HTERT RPE-1 (cell line): ENCODE measurements around the gene RTBDN.

Source experiments
- in situ Hi-C: fragments of 300-500 bp; cut with MboI; formaldehyde crosslinking; loops from 4 replicates; pipeline ENCODE4 v1.14.3; 2020; ENCODE audit warnings: low sequenced_read_pairs

The RTBDN gene

DNA sequence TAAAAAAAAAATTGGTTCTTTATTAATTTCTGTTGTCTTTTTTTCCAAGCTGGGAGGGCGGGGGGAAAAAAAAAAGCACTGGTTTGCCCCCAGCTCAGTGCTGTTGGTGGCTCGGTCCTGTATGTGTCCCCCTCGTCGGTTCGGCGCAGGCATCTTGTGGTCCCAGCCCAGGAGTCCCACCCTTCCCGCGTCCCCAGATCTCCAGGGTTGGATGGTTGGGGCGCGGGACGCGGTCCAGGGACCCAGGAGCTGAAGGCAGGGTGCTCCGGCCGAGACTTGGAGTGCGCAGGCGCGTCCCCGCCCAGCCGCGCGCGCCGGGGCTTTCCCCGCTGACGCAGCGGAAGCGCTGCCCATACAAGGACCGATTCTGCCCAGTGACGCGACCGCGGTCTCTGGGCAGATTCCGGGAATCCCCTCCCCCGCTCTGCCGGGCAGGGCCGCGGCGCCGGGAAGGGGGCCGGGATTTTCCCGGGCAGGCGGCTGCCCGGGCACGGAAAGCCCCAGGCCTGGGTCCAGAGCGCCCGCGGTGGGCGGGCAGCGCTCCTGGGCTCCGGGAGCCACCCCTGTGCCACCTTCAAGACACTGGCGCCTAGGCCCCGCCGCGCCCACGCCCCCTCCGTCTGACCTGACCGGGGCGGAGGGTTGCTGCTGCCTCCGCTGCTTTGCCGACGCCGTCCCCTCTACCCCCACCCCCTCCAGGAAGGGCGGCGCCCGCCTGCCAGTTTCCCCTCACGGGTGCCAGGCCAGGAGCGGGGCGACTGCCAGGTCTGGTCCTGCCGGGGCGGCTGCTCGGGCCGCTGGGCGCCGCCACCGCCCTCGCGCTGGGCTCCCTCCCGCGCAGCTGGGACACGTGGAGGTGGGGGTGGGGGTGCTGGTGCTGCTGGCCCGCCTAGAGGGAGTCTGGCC is 40.8 kb downstream of the RTBDN start:
- in situ Hi-C loops = no loop called here

DNA sequence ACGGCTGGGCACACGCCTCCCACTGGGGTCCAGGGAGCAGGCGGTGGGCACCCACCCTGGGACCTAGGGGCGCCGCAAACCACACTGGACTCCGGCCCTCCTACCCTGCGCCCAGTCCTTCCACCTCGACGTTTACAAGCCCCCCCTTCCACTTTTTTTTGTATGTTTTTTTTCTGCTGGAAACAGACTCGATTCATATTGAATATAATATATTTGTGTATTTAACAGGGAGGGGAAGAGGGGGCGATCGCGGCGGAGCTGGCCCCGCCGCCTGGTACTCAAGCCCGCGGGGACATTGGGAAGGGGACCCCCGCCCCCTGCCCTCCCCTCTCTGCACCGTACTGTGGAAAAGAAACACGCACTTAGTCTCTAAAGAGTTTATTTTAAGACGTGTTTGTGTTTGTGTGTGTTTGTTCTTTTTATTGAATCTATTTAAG is 41.5 kb downstream of the RTBDN start:
- in situ Hi-C loops = no loop called here

DNA sequence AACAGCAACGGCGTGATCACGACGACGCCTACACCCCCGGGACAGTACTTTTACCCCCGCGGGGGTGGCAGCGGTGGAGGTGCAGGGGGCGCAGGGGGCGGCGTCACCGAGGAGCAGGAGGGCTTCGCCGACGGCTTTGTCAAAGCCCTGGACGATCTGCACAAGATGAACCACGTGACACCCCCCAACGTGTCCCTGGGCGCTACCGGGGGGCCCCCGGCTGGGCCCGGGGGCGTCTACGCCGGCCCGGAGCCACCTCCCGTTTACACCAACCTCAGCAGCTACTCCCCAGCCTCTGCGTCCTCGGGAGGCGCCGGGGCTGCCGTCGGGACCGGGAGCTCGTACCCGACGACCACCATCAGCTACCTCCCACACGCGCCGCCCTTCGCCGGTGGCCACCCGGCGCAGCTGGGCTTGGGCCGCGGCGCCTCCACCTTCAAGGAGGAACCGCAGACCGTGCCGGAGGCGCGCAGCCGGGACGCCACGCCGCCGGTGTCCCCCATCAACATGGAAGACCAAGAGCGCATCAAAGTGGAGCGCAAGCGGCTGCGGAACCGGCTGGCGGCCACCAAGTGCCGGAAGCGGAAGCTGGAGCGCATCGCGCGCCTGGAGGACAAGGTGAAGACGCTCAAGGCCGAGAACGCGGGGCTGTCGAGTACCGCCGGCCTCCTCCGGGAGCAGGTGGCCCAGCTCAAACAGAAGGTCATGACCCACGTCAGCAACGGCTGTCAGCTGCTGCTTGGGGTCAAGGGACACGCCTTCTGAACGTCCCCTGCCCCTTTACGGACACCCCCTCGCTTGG is 42.1 kb downstream of the RTBDN start:
- in situ Hi-C loops = no loop called here

DNA sequence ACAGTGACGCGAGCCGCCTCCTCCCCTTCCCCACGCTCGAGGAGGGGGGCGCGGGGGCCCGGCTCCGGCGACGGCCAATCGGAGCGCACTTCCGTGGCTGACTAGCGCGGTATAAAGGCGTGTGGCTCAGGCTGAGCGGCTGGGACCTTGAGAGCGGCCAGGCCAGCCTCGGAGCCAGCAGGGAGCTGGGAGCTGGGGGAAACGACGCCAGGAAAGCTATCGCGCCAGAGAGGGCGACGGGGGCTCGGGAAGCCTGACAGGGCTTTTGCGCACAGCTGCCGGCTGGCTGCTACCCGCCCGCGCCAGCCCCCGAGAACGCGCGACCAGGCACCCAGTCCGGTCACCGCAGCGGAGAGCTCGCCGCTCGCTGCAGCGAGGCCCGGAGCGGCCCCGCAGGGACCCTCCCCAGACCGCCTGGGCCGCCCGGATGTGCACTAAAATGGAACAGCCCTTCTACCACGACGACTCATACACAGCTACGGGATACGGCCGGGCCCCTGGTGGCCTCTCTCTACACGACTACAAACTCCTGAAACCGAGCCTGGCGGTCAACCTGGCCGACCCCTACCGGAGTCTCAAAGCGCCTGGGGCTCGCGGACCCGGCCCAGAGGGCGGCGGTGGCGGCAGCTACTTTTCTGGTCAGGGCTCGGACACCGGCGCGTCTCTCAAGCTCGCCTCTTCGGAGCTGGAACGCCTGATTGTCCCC is 42.9 kb downstream of the RTBDN start, which contains the start of gene JUNB:
Gene JUNB, plus strand, starts transcription at position 142 of the 706 bp plus-strand sequence. Its CDS starts 286 bp downstream, at position 428.
- in situ Hi-C loops = no loop called here

DNA sequence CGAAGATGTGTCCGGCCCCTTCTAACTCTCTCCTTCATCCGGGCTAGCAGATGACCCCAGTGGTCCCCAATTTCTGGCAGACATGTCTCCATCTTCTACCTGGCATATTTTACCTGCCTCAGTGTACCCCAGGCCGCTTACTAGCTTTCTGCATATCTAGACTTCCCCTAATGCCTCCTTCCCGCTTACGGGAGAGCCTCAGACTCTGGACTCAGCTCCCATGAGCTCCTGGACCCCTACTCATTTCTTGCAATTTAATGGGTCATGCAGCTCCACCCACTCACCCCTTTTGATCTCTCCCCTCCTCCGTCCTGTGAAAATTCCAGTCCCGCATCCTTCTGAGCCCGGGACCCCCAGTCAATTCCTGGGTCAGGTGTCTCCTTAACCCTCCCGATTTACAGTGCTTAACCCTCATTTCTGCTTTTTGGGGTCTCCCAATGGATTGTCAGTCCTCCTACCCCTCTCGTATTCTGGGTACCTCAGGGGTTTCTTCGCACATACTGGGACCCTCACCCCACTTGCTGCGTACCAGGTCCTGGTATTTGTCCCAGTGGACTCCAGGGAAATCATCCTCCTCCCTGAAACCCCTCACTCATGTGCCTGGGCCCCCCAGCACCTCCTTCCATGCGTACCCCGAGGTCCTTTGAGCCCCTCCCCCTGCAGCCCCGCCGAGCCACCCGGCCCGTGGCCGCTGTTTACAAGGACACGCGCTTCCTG is 43.6 kb downstream of the RTBDN start:
- in situ Hi-C loops = no loop called here

DNA sequence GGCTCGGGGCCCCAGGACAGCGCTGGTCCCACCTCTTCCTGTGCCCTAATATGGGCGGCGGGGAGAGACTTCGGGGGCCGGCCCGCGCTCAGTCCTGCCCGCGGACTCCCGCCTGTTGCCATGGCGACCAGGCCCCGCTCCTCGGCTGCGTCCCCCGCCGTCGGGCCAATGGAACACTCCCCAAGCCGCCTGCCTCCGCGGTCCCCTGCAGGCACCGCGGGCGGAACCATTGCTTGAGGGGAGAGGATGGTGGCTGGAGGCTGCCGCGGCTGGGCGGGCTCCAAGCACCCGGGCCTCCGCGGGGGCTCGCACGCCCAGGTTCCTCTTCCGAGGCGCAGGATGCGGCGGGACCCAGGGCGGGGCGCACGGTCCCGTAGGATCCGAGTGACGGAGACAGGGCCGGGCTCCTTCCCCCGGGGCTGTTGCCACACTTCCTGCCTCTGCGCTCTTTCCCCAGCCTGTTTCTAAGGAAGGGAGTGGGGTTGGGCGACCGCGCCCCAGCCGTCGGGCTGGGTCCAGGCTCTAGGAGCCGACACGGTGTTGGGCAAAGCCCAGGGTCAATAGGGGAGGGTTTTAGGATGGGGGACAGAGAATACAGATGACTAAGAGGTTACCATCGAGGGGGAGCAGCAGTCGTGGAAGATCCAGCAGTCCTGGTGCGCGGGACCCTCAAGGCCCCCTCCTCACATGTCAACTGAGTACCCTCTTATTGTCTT is 44.3 kb downstream of the RTBDN start:
- in situ Hi-C loops = no loop called here

DNA sequence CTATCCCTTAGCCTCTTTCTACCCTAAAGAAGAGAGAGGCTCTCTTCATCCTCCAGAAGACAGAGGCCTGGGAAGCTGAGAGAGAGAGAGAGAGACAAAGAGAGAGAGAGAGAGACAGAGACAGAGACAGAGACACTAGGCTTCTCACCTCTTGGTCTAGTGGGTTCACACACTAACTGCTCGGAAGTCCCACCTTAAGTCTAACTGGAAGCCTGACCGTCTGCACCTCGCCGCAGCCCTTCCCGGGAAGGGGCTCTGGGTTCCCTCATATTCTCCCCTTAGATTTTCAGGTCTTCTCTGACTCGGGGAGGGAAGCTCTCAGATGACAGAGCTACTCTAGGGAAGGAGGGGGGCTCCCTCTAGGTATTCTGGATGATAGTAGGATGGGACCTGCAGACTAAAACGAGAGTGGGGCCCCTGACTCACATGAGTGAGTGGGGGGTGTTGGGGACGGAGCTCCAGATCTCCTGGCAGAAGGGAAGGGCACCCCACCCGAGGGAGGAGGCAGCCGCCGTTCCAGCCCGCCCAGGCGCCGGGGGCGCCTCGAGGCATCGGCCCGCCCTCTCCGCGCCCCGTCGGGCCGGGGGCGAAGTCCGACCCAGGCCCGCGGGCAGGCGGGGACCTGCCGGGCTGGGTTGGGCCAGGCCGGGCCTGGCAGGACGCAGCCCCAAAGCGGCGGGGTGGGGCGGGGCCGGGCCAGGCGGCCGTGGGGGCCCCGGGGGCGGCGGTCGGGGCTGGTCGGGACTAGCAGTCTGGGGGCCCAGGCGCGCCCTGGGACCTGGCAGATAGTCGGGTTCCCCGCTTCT is 45.1 kb downstream of the RTBDN start:
- in situ Hi-C loops = no loop called here

DNA sequence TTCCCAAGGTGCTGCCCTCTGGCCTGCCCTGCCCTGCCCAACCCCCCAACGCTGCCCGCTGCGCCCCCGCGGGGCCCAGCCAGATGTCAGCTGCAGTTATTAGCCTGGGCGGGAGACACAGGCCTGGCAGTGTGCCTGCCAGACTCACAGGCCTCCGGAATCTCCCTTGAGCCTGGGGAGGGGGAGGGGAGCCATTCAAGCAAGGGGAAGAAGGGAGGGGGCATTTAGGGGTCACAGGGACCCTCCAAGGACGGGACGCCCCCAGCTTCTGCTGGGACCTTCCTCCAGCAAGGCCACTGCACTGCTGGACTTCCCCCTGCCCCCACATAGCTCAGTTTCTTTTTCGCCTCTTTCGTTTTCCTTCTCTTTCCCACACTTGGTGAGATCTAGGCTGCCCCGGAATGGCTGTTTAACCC is 45.7 kb downstream of the RTBDN start:
- in situ Hi-C loops = no loop called here

DNA sequence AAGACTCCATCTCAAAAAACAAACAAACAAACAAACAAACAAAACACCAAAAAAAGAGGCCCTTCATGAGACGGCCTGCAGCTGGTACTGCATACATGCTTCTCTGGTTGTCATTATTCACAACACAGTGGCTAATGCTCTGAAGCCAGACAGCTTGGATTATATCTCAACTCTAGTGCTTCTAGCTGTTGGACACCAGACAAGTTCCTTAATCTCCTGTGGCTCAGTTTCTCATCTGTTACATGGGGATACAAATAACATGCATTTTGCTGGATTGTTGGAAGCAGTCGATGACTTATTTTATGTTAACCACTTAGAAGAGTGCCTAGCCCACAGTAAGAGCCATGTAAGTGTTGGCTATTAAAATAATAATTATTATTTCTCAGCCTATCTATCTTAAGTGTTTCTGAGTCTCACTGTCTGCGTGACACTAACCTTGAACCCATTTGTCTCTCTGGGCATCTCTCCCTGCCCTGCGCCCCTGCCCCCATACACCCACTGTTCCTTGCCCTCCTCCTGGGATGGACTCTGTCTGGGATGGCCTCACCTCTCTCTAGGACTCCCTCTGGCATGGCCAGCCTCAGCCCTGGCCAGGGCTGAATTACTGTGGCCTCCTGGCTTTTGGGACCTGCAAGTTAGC is 46.2 kb downstream of the RTBDN start:
- in situ Hi-C loops = no loop called here

DNA sequence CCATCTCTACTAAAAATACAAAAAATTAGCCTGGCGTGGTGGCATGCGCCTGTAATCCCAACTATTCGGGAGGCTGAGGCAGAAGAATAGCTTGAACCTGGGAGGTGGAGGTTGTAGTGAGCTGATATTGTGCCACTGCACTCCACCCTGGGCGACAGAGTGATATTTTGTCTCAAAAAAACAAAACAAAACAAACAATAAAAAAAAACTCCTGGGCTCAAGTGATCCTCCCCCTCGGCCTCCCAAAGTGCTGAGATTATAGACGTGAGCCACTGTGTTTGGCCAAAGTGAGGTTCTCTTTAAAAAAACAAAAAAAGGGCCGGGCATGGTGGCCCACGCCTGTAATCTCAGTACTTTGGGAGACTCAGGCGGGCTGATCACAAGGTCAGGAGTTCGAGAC is 46.9 kb downstream of the RTBDN start:
- in situ Hi-C loops = no loop called here

DNA sequence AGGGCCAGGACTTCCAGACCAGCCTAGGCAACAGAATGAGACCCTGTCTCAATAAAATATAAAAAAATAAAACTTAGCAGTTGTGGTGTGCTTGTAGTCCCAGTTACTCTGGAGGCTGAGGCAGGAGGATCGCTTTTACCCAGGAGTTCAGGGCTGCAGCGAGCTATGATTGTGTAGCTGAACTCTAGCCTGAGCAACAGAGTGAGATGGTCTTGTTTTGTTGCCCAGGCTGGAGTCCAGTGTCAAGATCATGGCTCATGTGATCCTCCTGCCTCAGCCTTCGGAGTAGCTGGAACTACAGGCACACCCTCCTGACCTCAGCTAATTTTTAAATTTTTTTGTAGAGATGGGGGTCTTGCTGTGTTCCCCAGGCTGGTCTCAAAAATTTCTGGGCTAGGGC is 47.4 kb downstream of the RTBDN start:
- in situ Hi-C loops = no loop called here

DNA sequence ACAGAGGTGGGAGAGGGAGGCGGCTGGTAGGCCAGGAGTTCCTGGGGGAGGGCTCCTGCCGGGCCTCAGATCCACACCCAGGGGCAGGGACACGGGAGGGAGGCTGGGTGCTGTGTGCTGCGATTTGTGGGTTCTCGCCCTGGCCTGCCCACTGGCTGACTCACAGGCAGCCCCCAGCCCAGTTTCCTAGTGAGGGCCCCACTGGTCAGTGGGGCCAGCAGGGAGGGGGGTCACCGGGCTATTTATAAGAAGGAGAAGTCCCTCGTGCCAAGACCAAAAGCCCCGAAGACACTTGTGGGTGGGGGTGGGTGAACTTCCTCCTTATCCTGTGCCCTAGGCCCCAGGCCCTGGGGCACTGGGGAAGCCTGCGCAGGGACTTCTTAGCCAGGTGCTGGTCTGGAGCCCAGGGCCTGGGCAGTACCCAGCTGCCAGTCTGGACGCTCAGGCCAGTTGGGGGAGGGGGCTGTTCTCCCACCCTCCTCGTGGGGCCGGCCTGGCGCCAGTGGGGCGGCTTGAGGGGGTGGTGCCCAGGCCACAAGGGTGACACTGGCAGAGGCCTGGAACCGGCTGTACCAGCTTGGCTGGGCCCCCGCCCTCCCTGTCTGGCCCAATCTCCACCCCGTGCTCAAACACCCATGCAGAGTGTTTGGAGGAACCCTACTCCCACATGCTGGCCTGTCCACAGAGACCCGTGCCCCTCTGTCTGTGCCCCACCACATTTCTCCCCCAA is 48.1 kb downstream of the RTBDN start:
- in situ Hi-C loops = no loop called here

DNA sequence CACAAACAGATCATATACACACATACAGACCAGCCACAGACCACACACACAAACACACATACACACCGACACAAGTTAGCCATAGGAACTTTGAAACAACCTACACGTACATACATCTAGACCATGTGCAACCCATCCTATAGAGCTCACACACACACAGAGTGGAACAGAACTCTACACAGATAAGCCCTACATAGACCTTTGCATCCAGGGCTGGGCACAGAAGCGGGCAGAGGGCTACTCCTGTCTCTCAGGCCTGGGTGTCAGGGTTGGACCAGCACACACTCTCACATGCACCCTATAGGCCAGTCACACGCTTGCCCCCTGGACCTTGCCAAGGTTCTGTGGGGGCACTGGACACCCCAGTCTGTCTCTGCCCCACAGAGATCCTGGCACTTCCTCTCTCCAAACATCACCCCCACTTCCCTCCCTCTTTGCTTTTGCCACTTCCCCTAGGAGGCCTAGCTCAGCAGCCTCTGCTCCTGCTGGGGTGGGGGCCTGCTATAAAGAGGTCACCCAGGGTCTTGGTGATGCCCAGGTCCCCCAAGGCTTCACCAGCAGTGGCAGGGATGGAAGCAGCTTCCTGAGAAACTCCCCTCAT is 48.8 kb downstream of the RTBDN start:
- in situ Hi-C loops = no loop called here

DNA sequence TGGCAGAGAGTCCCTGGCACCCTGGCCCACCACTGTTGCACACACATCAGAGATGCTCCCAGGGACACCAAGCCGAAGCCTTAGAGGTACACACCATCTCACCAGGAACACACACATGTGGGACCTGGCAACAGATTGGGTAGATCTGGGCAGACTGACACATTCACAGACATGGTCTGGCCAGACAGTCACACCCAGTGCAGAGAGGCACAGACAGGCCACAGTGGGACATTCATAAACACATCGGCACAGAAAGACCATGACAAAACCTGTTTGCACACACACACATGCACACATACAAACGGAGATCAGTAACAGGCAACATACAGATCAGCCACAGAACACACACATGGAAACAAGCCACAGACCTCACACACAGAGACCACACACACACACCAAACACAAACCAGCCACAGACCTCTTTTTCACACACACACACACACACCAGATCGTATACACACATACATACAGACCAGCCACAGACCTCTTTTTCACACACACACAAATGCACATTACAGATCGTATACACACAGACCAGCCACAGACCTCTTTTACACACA is 49.4 kb downstream of the RTBDN start:
- in situ Hi-C loops = no loop called here

DNA sequence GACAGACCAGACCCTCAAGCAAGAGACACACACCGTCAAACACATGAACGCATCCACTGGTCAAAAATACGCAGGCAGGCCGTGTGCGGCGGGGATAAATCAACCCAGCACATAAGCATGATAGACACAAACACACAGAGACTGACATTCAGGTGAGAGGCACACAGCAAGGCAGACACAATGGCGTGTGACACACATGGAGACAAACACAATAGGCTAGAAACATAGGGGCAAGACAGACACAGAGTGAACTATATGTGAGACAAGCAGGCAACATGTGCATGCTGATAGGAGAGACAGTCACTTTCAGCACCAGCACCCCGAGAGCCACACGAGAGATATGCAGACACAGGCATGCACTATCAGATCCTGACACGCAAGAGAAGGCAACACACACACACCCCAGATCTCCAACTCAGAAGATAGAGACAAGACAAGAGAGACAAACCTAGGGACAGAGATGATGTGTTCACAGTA is 49.9 kb downstream of the RTBDN start:
- in situ Hi-C loops = no loop called here

DNA sequence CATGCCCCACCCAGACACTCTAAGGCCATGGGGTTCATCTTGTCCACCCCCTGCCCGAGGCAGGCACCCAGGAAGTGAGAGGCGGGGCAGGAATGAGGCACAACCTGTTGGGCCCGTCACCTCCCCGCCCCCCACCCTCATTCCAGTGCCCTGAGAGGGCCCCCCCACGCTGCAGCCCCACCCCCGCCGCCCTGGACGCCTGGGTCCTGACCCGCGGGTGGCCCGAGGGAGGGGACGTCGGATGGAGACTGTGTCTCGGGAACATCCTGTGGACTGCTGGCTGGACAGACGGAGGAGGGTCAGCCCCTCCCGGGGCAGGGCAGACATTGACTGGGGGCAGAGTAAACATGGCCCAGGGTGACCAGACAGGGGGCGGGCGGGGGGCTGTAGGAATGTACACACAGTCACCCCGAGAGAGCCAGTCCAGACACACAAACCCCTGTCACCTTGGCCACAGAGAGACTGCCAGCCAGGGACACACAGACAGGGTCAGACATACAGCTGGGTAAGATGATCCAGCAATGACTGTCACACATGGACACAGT is 50.5 kb downstream of the RTBDN start:
- in situ Hi-C loops = no loop called here
